ENCODE results near the gene SOX21.

SOX21 gene

GRCh38 chr13:94706843-94707399 is 5.4 kb downstream of the SOX21 start:
- no peak overlapping the region for H2AFZ ChIP-seq (ENCODE audit: low read length)
- H3K9me3 ChIP-seq (ENCODE audit: low read length) = no peaks in the 10 kb centered on the region
- H3K79me2 ChIP-seq (ENCODE audit: insufficient read depth, low read length) = no peaks in the 10 kb centered on the region
- H3K4me3 ChIP-seq (ENCODE audit: low read depth, low read length, poor library complexity, severe bottlenecking) = no peak overlapping the region
- H3F3A ChIP-seq (ENCODE audit: insufficient read depth, low read length) = no peaks in the 10 kb centered on the region
- no peaks in the 10 kb centered on the region for H3K27me3 ChIP-seq (ENCODE audit: insufficient read depth, low read length)
- H3K4me2 ChIP-seq (ENCODE audit: low read length) = no peak overlapping the region
- no peaks in the 10 kb centered on the region for H3K9me2 ChIP-seq (ENCODE audit: low read depth, low read length)
- no peaks in the 10 kb centered on the region for H3K36me3 ChIP-seq (ENCODE audit: insufficient read depth, low read length)
- no peaks in the 10 kb centered on the region for H3K4me1 ChIP-seq (ENCODE audit: insufficient read depth, low read length, severe bottlenecking)
- no peak overlapping the region for H3K27ac ChIP-seq (ENCODE audit: low read depth, low read length, poor library complexity, severe bottlenecking)
- no peak overlapping the region for H3K9ac ChIP-seq (ENCODE audit: low read length)
- no peaks in the 10 kb centered on the region for H4K20me1 ChIP-seq (ENCODE audit: insufficient read depth, low read length)
- TF ChIP-seq, protein P1, sequence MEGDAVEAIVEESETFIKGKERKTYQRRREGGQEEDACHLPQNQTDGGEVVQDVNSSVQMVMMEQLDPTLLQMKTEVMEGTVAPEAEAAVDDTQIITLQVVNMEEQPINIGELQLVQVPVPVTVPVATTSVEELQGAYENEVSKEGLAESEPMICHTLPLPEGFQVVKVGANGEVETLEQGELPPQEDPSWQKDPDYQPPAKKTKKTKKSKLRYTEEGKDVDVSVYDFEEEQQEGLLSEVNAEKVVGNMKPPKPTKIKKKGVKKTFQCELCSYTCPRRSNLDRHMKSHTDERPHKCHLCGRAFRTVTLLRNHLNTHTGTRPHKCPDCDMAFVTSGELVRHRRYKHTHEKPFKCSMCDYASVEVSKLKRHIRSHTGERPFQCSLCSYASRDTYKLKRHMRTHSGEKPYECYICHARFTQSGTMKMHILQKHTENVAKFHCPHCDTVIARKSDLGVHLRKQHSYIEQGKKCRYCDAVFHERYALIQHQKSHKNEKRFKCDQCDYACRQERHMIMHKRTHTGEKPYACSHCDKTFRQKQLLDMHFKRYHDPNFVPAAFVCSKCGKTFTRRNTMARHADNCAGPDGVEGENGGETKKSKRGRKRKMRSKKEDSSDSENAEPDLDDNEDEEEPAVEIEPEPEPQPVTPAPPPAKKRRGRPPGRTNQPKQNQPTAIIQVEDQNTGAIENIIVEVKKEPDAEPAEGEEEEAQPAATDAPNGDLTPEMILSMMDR (IDR thresholded peaks at IDR 0.05; ENCODE audit: low read length) = no peak
- TF ChIP-seq EZH2 (IDR thresholded peaks at IDR 0.05; ENCODE audit: borderline replicate concordance, low read length) = no peak

DNA sequence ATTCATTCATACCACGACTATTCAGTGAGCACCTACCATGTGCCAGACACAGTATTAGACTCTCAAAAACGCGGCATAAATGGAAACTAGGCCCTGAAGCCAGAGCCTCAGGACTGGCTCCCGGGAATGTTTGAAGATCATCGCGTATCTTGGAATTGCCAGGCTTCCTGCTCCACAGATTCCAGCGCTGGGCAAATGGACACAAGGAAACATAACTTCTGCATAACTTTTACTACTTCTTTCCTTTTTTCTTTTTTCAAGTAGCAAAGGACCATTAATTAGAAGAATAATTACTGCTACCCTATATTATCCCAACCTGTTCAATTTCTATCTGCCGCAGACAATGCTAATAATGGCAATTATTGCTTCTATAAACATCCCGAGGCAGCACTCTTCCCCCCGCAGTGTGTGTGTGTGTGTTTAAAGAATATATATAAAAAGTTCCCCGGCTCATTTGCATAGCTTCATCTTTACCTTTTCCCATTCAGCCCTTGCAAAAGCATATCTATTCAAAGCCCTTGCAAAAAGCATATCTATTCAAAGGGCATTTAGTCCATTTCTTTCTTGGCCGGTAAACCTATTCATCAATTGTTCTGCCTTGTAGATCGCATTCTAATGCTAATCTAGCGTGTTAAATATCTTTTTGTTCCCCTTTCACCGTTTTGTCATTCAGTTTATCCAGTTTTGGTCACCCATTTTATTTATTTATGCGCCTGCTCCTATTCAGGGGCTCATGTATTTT is 6.1 kb downstream of the SOX21 start:
- H3K27me3 ChIP-seq (ENCODE audit: insufficient read depth, low read length) = no peaks in the 10 kb centered on the region
- no peak overlapping the region for H2AFZ ChIP-seq (ENCODE audit: low read length)
- H3K4me1 ChIP-seq (ENCODE audit: insufficient read depth, low read length, severe bottlenecking) = no peaks in the 10 kb centered on the region
- no peak overlapping the region for H3K4me3 ChIP-seq (ENCODE audit: low read depth, low read length, poor library complexity, severe bottlenecking)
- H3F3A ChIP-seq (ENCODE audit: insufficient read depth, low read length) = no peaks in the 10 kb centered on the region
- H3K36me3 ChIP-seq (ENCODE audit: insufficient read depth, low read length) = no peaks in the 10 kb centered on the region
- H3K9me3 ChIP-seq (ENCODE audit: low read length) = no peaks in the 10 kb centered on the region
- H4K20me1 ChIP-seq (ENCODE audit: insufficient read depth, low read length) = no peaks in the 10 kb centered on the region
- no peak overlapping the region for H3K9ac ChIP-seq (ENCODE audit: low read length)
- no peak overlapping the region for H3K4me2 ChIP-seq (ENCODE audit: low read length)
- H3K9me2 ChIP-seq (ENCODE audit: low read depth, low read length) = no peaks in the 10 kb centered on the region
- TF ChIP-seq EZH2 (IDR thresholded peaks at IDR 0.05; ENCODE audit: borderline replicate concordance, low read length) = no peak
- TF ChIP-seq, protein P1 (IDR thresholded peaks at IDR 0.05; ENCODE audit: low read length) = no peak
- H3K27ac ChIP-seq (ENCODE audit: low read depth, low read length, poor library complexity, severe bottlenecking) = no peak overlapping the region
- no peaks in the 10 kb centered on the region for H3K79me2 ChIP-seq (ENCODE audit: insufficient read depth, low read length)

DNA sequence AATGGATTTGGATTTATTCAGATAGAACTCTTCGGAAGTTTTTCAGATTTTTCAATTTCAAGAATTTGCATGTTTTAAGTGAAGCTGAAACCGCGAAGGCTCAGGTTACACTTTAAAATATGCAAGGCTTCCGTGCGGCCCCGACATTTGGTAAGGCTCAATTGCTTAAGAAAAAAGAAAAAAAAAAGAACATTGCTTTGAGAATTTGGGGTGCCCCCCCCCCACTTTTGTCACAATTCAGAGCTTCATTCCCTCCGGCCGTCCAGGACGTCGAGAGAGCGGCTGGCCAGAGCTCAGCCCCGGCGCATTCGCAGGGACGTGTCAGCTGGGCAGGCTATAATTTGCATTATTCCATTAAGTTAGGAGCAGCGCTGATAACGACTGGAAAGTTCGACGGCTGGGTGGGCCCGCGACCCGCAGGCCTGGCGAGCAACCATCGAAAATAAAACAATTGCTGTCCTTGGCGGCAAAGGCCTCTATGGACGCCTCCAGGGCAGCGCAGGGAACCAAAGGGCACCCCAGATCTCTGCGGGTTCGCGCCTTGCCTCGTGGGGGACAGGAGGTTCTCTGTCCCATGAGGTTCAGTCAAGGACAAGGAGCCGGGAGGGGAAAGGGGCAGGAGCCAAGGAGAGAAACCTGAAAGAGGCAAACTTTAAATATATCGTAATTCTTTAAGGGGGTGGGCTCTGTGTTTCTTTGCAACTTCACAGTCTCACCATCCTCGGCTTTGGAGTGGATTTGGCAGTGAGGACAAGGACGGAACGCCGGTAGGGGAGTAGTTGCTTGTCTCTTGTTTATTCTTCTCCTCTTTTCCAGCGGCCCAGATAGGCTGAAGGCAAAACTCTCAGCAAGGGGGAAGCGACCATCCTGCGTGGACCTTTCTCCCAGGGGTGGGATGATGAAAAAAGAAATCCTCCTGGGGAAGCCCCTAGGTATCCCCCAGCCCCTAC is 7.0 kb downstream of the SOX21 start:
- Histone ChIP-seq H3F3A (ENCODE audit: insufficient read depth, low read length) (no peaks in the 10 kb centered on the region), H3K4me1 (ENCODE audit: insufficient read depth, low read length, severe bottlenecking) (no peaks in the 10 kb centered on the region), H3K9ac (ENCODE audit: low read length) (no peak overlapping the region), H3K79me2 (ENCODE audit: insufficient read depth, low read length) (no peaks in the 10 kb centered on the region), H3K9me2 (ENCODE audit: low read depth, low read length) (no peaks in the 10 kb centered on the region), H2AFZ (ENCODE audit: low read length) (no peak overlapping the region), H3K9me3 (ENCODE audit: low read length) (no peaks in the 10 kb centered on the region), H3K27me3 (ENCODE audit: insufficient read depth, low read length) (no peaks in the 10 kb centered on the region), H3K36me3 (ENCODE audit: insufficient read depth, low read length) (no peaks in the 10 kb centered on the region), H3K4me3 (ENCODE audit: low read depth, low read length, poor library complexity, severe bottlenecking) (no peak overlapping the region), H3K27ac (ENCODE audit: low read depth, low read length, poor library complexity, severe bottlenecking) (no peak overlapping the region), H4K20me1 (ENCODE audit: insufficient read depth, low read length) (no peaks in the 10 kb centered on the region), H3K4me2 (ENCODE audit: low read length) (no peak overlapping the region)
- TF ChIP-seq, protein P1 (IDR thresholded peaks at IDR 0.05; ENCODE audit: low read length) = no peak
- no peak for TF ChIP-seq EZH2 (IDR thresholded peaks at IDR 0.05; ENCODE audit: borderline replicate concordance, low read length)
